ENCODE measurements around the gene TMEM30A.

Gene TMEM30A

DNA sequence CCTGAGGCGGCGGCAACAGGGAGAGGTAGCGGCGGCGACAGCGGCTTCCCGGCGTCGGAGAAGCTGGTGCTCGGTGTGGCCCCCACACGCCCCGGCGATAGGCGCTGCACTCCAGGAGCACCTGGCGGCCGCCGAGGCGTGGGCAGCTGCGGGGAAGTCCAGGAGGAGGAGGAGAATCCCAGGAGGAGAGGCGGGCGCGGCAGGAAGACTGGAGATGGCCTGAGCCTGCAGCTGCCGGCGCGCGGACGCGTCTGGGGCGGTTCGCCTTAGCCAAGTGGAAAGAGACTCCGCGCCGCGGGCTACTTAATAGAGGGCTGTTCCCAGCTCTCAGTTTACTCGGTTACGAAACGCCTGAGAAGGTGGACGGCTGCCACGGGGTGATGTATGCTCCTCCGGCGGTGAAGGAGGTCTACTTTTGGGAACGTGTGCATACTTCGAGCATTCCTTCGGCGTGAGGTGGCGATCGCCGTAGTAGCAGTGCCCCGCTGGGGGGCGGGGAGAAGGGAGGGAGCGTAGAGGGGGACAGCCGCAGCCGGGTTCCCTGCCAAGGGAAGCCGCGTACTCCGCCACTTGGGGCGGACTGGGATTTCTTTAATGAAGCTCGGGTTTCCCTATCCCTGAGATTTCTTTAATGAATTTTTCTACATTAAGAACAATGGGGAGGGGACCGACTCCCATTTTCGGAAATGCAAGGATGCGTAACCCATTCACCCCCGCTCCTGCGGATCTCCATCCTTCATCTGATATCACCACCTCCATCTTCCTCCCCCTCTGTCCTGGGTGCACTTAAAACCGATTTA is 78.6 kb downstream of the TMEM30A start, which contains the start of gene COL12A1:
Gene COL12A1 (minus strand): TSS at position 278 of the 800 bp plus-strand sequence. CDS start 3,261 bp downstream, outside the sequence.
- 1% methylated on average over 55 to 59 of the region's 64 CpGs for WGBS, 2 experiments (ENCODE audit: insufficient coverage in 2 of 2)
- peak within 1 kb of the TSS; percentile 55 for H3K27ac ChIP-seq (ENCODE audit: low read depth, low read length, severe bottlenecking)

DNA sequence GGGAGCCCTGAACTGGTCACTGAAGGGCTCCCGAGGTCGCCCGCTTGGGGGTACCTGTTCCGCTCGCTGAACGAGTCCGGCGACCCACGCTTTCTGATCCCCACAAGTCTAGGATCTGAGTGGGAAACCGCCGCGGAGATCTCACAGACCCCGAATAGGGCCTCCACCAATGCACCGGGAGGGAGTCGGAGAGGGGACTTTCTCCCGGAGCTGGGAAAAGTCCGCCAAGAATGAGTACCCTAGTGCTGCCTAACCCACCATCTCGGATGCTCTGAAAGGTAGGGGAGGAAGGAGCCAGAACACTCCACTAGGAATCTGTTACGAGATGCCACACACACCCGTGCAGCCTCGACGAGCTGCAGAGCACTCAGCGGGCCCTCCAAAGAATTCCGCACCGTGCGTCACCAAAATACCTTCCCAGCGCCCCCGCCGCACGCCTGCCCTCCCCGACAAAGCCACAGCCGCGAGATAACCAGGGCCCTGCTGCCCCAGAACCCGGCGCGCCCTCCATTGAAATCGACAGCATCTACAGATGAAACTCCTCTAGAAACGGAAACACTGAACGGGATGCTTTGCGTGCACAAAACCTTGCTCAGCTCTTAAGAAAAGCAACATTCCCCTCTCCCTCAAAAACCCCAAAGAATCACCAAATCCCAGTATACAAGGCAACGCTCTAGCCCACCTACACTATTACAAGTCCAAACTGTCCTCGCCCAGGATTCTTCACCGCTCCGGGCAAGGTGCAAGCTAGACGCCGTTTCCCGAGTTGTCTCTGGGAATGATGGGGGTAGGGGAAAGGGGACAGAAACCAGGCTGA is 79.4 kb downstream of the TMEM30A start:
- no peaks in the 10 kb centered on the region for H3K9me3 ChIP-seq (ENCODE audit: control insufficient read depth, low read length)
- peak overlapping the region; percentile 44 for H3K4me3 ChIP-seq (ENCODE audit: extremely low read depth, insufficient read depth, low read length, poor library complexity, severe bottlenecking)
- WGBS, 2 experiments (ENCODE audit: insufficient coverage in 2 of 2) = 0 to 2% methylated on average over 26 to 36 of the region's 47 CpGs
- H3K36me3 ChIP-seq (ENCODE audit: control insufficient read depth, insufficient read depth, low read length) = no peaks in the 10 kb centered on the region
- H3K4me1 ChIP-seq (ENCODE audit: control insufficient read depth, insufficient read depth, low read length, poor library complexity, severe bottlenecking) = no peaks in the 10 kb centered on the region
- peak overlapping the region; percentile 55 for H3K27ac ChIP-seq (ENCODE audit: low read depth, low read length, severe bottlenecking)

More for the DNA sequence above, 78.6 kb downstream of the TMEM30A start, which contains the start of gene COL12A1:
- Histone ChIP-seq H3K4me1 (ENCODE audit: control insufficient read depth, insufficient read depth, low read length, poor library complexity, severe bottlenecking) (no peaks in the 10 kb centered on the region), H3K36me3 (ENCODE audit: control insufficient read depth, insufficient read depth, low read length) (no peaks in the 10 kb centered on the region), H3K4me3 (ENCODE audit: extremely low read depth, insufficient read depth, low read length, poor library complexity, severe bottlenecking) (peak within 1 kb of the TSS; percentile 44), H3K9me3 (ENCODE audit: control insufficient read depth, low read length) (no peaks in the 10 kb centered on the region)

DNA sequence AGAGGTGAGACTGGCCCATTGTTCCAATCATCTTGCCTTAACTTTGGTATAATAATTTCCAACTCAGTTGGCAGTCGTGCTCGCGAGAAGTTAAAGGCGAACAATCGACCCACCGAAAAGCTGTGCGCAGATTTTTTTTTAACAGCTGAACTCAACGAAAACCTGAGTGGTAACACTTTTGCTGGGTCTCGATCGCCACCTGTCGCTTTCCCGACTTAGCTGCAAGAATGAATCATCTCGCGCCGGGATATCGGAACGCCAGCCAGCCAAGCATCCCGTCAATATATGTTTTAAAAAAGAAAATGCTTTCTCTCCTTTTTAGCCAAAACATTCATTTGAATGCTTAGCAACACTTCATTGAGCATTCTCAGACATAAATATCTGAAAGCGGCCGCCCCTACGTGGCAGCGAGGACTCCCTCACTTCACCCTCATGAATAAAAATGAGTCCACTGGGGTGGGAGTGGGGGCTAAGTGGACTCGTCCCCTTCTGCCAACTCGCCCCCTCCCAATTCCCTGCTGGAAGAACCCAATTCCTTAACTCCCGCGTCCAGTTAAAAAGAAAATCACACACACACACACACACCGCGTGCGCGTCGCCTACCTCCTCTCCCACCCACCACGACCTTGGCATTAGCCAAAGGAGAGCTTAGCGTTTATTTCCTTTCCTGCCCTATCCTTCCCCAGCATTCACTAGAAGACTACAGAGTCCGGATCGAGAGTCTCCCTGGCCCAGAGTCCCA is 80.2 kb downstream of the TMEM30A start:
- no peak overlapping the region for H3K27ac ChIP-seq (ENCODE audit: low read depth, low read length, severe bottlenecking)
- no peaks in the 10 kb centered on the region for H3K36me3 ChIP-seq (ENCODE audit: control insufficient read depth, insufficient read depth, low read length)
- H3K4me3 ChIP-seq (ENCODE audit: extremely low read depth, insufficient read depth, low read length, poor library complexity, severe bottlenecking) = peak overlapping the region; percentile 44
- no peaks in the 10 kb centered on the region for H3K9me3 ChIP-seq (ENCODE audit: control insufficient read depth, low read length)
- WGBS, 2 experiments (ENCODE audit: insufficient coverage in 2 of 2) = 1% methylated on average over 25 to 28 of the region's 35 CpGs
- H3K4me1 ChIP-seq (ENCODE audit: control insufficient read depth, insufficient read depth, low read length, poor library complexity, severe bottlenecking) = no peaks in the 10 kb centered on the region

DNA sequence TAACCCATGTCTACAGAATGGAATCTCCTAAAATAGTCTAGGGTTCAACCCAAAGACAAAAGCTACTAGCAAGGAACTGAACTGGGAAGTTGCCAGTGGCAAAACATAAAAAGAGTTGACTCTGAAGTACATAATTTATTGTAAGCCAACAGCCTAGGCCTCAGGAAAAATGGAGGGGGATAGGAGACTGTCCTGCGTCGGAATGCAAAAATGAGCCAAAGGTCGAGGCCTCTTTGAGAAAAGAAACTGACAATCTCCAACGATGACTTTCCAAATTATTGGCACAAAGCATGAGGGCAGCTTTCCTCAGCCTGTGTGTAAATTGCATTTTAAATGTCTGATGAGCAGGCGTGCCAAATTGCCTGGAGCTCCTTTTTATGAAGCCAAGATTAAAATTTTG is 80.9 kb downstream of the TMEM30A start:
- Histone ChIP-seq H3K9me3 (ENCODE audit: control insufficient read depth, low read length) (no peaks in the 10 kb centered on the region), H3K27ac (ENCODE audit: low read depth, low read length, severe bottlenecking) (no peak overlapping the region), H3K4me3 (ENCODE audit: extremely low read depth, insufficient read depth, low read length, poor library complexity, severe bottlenecking) (no peak overlapping the region), H3K36me3 (ENCODE audit: control insufficient read depth, insufficient read depth, low read length) (no peaks in the 10 kb centered on the region), H3K4me1 (ENCODE audit: control insufficient read depth, insufficient read depth, low read length, poor library complexity, severe bottlenecking) (no peaks in the 10 kb centered on the region)
- 78 to 84% methylated on average over 3 to 5 of the region's 5 CpGs for WGBS, 2 experiments (ENCODE audit: insufficient coverage in 2 of 2)

All from mesodermal cell (in vitro differentiated cells).